HEK293 (cell line): ENCODE measurements around the gene LPP.

Experiments used
- CTCF ChIA-PET: fragments of 350-600 bp; formaldehyde crosslinking; extraction: SDS; loops from one replicate; lab custom pipeline; 2021; ENCODE audit warnings: antibody characterized with exemption; lab: Yijun Ruan, JAX
- POLR2A ChIA-PET: fragments of 300-600 bp; formaldehyde crosslinking; extraction: SDS; loops from one replicate; lab custom pipeline; 2020; ENCODE audit warnings: antibody characterized with exemption, inconsistent platforms; lab: Yijun Ruan, JAX
- H3K27ac ChIP-seq: fragments of 200-500 bp; sonication (Bioruptor generic); 2 replicates; pipeline ENCODE4 v1.5.1; 2014; ENCODE audit warnings: low read depth, low read length, control low read depth, inconsistent platforms; ENCODE audit errors: extremely low read depth
- H3K36me3 ChIP-seq, 2 experiments: fragments of 200-500 bp in 1 of 2; sonication (Bioruptor generic) in 1 of 2; 1 replicate in 1 of 2; 2 replicates in 1 of 2; pipeline ENCODE4 v1.5.1; 2014 to 2017; ENCODE audit warnings: inconsistent platforms in 2 of 2, low read length in 2 of 2; ENCODE audit not compliant: control insufficient read depth in 2 of 2, insufficient read depth in 1 of 2
- H3K4me1 ChIP-seq: fragments of 200-500 bp; sonication (Bioruptor generic); 2 replicates; pipeline ENCODE4 v1.5.1; 2014; ENCODE audit warnings: mild to moderate bottlenecking, low read length, inconsistent platforms; ENCODE audit not compliant: control insufficient read depth, insufficient read depth
- H3K4me3 ChIP-seq: 2 replicates; pipeline ENCODE4 v1.5.1; 2011; ENCODE audit warnings: low read depth, mild to moderate bottlenecking, control low read depth, low read length, moderate library complexity
- H3K9me3 ChIP-seq: fragments of 200-500 bp; sonication (Bioruptor generic); 2 replicates; pipeline ENCODE4 v1.5.1; 2014; ENCODE audit warnings: low read depth, low read length, inconsistent platforms; ENCODE audit not compliant: control insufficient read depth, insufficient read depth
- ATF2 ChIP-seq: fragments of 450-650 bp; formaldehyde crosslinking; IDR thresholded peaks from 2 replicates; pipeline ENCODE4 v1.5.1; 2016; ENCODE audit warnings: missing biosample characterization, missing genetic modification characterization, low read depth
- FEZF1 ChIP-seq: fragments of 450-650 bp; formaldehyde crosslinking; IDR thresholded peaks from 2 replicates; pipeline ENCODE4 v1.5.1; 2016; ENCODE audit warnings: missing biosample characterization, missing genetic modification characterization
- YY1 ChIP-seq: fragments of 450-650 bp; formaldehyde crosslinking; IDR thresholded peaks from 2 replicates; pipeline ENCODE4 v1.5.1; 2018; ENCODE audit warnings: missing biosample characterization, missing genetic modification characterization
- ZBTB20 ChIP-seq: fragments of 450-650 bp; formaldehyde crosslinking; IDR thresholded peaks from 2 replicates; pipeline ENCODE4 v1.5.1; 2016; ENCODE audit warnings: missing biosample characterization, missing genetic modification characterization
- ZBTB48 ChIP-seq: fragments of 450-650 bp; formaldehyde crosslinking; IDR thresholded peaks from 2 replicates; pipeline ENCODE4 v1.5.1; 2016; ENCODE audit warnings: missing biosample characterization, missing genetic modification characterization
- ZNF112 ChIP-seq: fragments of 450-650 bp; formaldehyde crosslinking; IDR thresholded peaks from 2 replicates; pipeline ENCODE4 v1.5.0; 2017; ENCODE audit warnings: missing biosample characterization, missing genetic modification characterization
- ZNF155 ChIP-seq: fragments of 450-650 bp; formaldehyde crosslinking; IDR thresholded peaks from 2 replicates; pipeline ENCODE4 v1.5.1; 2016; ENCODE audit warnings: missing biosample characterization, missing genetic modification characterization
- ZNF175 ChIP-seq: fragments of 450-650 bp; formaldehyde crosslinking; IDR thresholded peaks from 2 replicates; pipeline ENCODE4 v1.5.1; 2016; ENCODE audit warnings: missing biosample characterization, missing genetic modification characterization
- ZNF19 ChIP-seq: fragments of 450-650 bp; formaldehyde crosslinking; IDR thresholded peaks from 2 replicates; pipeline ENCODE4; 2016; ENCODE audit warnings: missing biosample characterization, missing genetic modification characterization, low read depth
- ZNF248 ChIP-seq: fragments of 450-650 bp; formaldehyde crosslinking; IDR thresholded peaks from 2 replicates; pipeline ENCODE4 v1.5.1; 2017; ENCODE audit warnings: missing biosample characterization, missing genetic modification characterization
- ZNF280C ChIP-seq: fragments of 450-650 bp; formaldehyde crosslinking; IDR thresholded peaks from 2 replicates; pipeline ENCODE4 v1.5.1; 2016; ENCODE audit warnings: missing biosample characterization, missing genetic modification characterization
- ZNF324 ChIP-seq: fragments of 450-650 bp; formaldehyde crosslinking; IDR thresholded peaks from 2 replicates; pipeline ENCODE4 v1.5.1; 2016; ENCODE audit warnings: missing biosample characterization, missing genetic modification characterization
- ZNF37A ChIP-seq: fragments of 450-650 bp; IDR thresholded peaks from 2 replicates; pipeline ENCODE4 v1.5.1; 2018; ENCODE audit warnings: missing biosample characterization, missing genetic modification characterization
- ZNF391 ChIP-seq: fragments of 450-650 bp; formaldehyde crosslinking; IDR thresholded peaks from 2 replicates; pipeline ENCODE4 v1.5.1; 2016; ENCODE audit warnings: low read depth, missing biosample characterization, missing genetic modification characterization, borderline replicate concordance
- ZNF558 ChIP-seq: fragments of 450-650 bp; formaldehyde crosslinking; IDR thresholded peaks from 2 replicates; pipeline ENCODE4 v1.5.1; 2016; ENCODE audit warnings: missing biosample characterization, missing genetic modification characterization
- ZNF610 ChIP-seq: fragments of 450-650 bp; formaldehyde crosslinking; IDR thresholded peaks from 2 replicates; pipeline ENCODE4 v1.5.1; 2016; ENCODE audit warnings: missing biosample characterization, missing genetic modification characterization, borderline replicate concordance
- ZNF660 ChIP-seq: fragments of 450-650 bp; IDR thresholded peaks from 2 replicates; pipeline ENCODE4 v1.5.1; 2018; ENCODE audit warnings: missing biosample characterization, mild to moderate bottlenecking, missing genetic modification characterization
- ZSCAN18 ChIP-seq: fragments of 450-650 bp; formaldehyde crosslinking; IDR thresholded peaks from 2 replicates; pipeline ENCODE4 v1.5.1; 2016; ENCODE audit warnings: missing biosample characterization, missing genetic modification characterization
- TF ChIP-seq, protein P1 (sequence below): fragments of 450-650 bp; formaldehyde crosslinking; IDR thresholded peaks from 2 replicates; pipeline ENCODE4 v1.5.1; 2017; ENCODE audit warnings: missing biosample characterization, missing genetic modification characterization

The LPP gene

DNA sequence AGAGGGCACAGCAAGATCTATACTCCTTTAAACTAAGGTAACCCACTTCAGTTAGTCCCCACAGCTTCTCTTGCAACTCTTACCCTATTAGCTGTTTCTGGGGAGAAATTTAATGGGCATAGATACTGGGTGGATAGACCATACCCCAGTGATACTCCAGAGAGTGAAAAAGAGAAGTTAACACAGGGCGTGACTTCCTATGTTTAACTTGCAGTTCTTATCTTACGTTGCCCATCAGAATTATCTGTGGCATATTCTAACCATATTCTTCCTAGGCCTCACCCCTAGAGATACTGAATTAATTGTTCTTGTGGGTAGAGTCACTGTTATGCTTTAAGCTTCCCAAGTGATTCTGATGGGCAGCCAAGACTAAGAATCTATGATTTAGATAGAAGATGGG lies 532.4 kb downstream of the LPP start:
- no peak for TF ChIP-seq ZNF175
- no peak for TF ChIP-seq ZNF324
- TF ChIP-seq ZNF19 (tag by site-specific recombination), result no peak
- TF ChIP-seq, protein P1, sequence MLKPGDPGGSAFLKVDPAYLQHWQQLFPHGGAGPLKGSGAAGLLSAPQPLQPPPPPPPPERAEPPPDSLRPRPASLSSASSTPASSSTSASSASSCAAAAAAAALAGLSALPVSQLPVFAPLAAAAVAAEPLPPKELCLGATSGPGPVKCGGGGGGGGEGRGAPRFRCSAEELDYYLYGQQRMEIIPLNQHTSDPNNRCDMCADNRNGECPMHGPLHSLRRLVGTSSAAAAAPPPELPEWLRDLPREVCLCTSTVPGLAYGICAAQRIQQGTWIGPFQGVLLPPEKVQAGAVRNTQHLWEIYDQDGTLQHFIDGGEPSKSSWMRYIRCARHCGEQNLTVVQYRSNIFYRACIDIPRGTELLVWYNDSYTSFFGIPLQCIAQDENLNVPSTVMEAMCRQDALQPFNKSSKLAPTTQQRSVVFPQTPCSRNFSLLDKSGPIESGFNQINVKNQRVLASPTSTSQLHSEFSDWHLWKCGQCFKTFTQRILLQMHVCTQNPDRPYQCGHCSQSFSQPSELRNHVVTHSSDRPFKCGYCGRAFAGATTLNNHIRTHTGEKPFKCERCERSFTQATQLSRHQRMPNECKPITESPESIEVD, result no peak
- no peak for TF ChIP-seq ZBTB20
- no peak for TF ChIP-seq ZNF391 (tag by site-specific recombination)
- no peak for TF ChIP-seq ZSCAN18 (tag by site-specific recombination)
- no peak for TF ChIP-seq FEZF1
- no peak for TF ChIP-seq YY1 (tag by site-specific recombination)
- no peak for TF ChIP-seq ZNF660
- no peak for TF ChIP-seq ZNF155
- no peak for TF ChIP-seq ZNF280C (tag by site-specific recombination)
- TF ChIP-seq ZBTB48 (tag by site-specific recombination), result no peak
- no peak for TF ChIP-seq ZNF112
- no peak for TF ChIP-seq ZNF37A (tag by site-specific recombination)
- no peak for TF ChIP-seq ZNF248
- TF ChIP-seq ATF2 (tag by site-specific recombination), result no peak
- Histone ChIP-seq H3K4me3 (no peak overlapping the region), H3K4me1 (no peaks in the 10 kb centered on the region), H3K27ac (no peak overlapping the region), H3K36me3 (no peaks in the 10 kb centered on the region), H3K9me3 (no peaks in the 10 kb centered on the region)
- ChIA-PET CTCF (no interaction called here), POLR2A (no interaction called here)

GRCh38 chr3:188687389-188687788 lies 533.4 kb downstream of the LPP start:
- Histone ChIP-seq H3K4me3 (no peak overlapping the region), H3K36me3 (no peaks in the 10 kb centered on the region), H3K4me1 (no peaks in the 10 kb centered on the region), H3K9me3 (no peaks in the 10 kb centered on the region), H3K27ac (no peak overlapping the region)
- ChIA-PET CTCF (interaction anchor here (0.7 to 0.8 kb wide), 2 partner anchors 207 to 810 kb away, joined by 3 to 4 read pairs; no protein-coding TSS in a partner anchor), POLR2A (no interaction called here)
- TF ChIP-seq ZNF610 (tag by site-specific recombination) (no peak), ZNF324 (no peak), ZNF558 (tag by site-specific recombination) (no peak)
